NOMO-1 (cell line): ENCODE data around the gene KMT2E.

Experiments
- DNase-seq, 2 experiments: peaks; one replicate each; lab custom pipeline; 2025; ENCODE audit not compliant: unreplicated experiment in 2 of 2; lab: John Stamatoyannopoulos, UW

The KMT2E gene

GRCh38 chr7:105006367-105007136 lies 7.5 kb upstream of the KMT2E start:
- no peak for DNase-seq

GRCh38 chr7:105007298-105007697 lies 6.7 kb upstream of the KMT2E start:
- no peak for DNase-seq

GRCh38 chr7:105009667-105010503 lies 4.1 kb upstream of the KMT2E start:
- DNase-seq: no peak

- DNase-seq: no peak
Measured at GRCh38 chr7:105010504-105011130, 3.4 kb upstream of the KMT2E start.

GRCh38 chr7:105011141-105011830 lies 2.7 kb upstream of the KMT2E start:
- no peak for DNase-seq

- DNase-seq: no peak
Measured at GRCh38 chr7:105011831-105012502, 2.0 kb upstream of the KMT2E start.

- DNase-seq: peak; percentile 77 to 87
Measured at GRCh38 chr7:105012503-105013220, 1.3 kb upstream of the KMT2E start.

GRCh38 chr7:105013221-105013815 lies 687 bp upstream of the KMT2E start:
- peak; percentile 50 to 65 for DNase-seq

GRCh38 chr7:105014693-105015389 lies 836 bp downstream of the KMT2E start:
- peak in 1 of 2 experiments; percentile 39 for DNase-seq

GRCh38 chr7:105015390-105015965 lies 1.5 kb downstream of the KMT2E start:
- no peak for DNase-seq

- DNase-seq: no peak
Measured at GRCh38 chr7:105016068-105016708, 2.2 kb downstream of the KMT2E start.

GRCh38 chr7:105016709-105017656 lies 3.0 kb downstream of the KMT2E start:
- DNase-seq: no peak

GRCh38 chr7:105017657-105018365 lies 3.8 kb downstream of the KMT2E start:
- DNase-seq: peak in 1 of 2 experiments; percentile 4

- DNase-seq: no peak
Measured at GRCh38 chr7:105019269-105019668, 5.3 kb downstream of the KMT2E start.

- peak in 1 of 2 experiments; percentile 66 for DNase-seq
Measured at GRCh38 chr7:105020926-105021325, 6.9 kb downstream of the KMT2E start.

- DNase-seq: no peak
Measured at GRCh38 chr7:105021352-105021751, 7.3 kb downstream of the KMT2E start.
